Ishikawa (cell line): Measurements from ENCODE around the gene RHOV.

ENCODE experiments used
- EP300 ChIP-seq: IDR thresholded peaks from 2 replicates; pipeline ENCODE4 v1.6.1; 2012; ENCODE audit warnings: borderline replicate concordance
- TCF12 ChIP-seq: IDR thresholded peaks from 2 replicates; pipeline ENCODE4 v1.6.1; 2012; ENCODE audit warnings: low read depth
- YY1 ChIP-seq: IDR thresholded peaks from 2 replicates; pipeline ENCODE4 v1.6.1; 2012; ENCODE audit warnings: low read depth
- TF ChIP-seq, protein P1 (sequence below): IDR thresholded peaks from 2 replicates; pipeline ENCODE4 v1.6.1; 2012; ENCODE audit warnings: low read depth, mild to moderate bottlenecking
- TF ChIP-seq, protein P2 (sequence below): IDR thresholded peaks from 2 replicates; pipeline ENCODE4 v1.6.1; 2012

DNA sequence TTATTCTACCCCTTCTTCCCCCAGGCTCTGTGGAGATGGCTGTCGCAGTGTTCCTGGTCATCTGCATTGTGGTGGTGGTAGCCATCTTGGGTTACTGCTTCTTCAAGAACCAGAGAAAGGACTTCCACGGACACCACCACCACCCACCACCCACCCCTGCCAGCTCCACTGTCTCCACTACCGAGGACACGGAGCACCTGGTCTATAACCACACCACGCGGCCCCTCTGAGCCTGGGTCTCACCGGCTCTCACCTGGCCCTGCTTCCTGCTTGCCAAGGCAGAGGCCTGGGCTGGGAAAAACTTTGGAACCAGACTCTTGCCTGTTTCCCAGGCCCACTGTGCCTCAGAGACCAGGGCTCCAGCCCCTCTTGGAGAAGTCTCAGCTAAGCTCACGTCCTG lies 17.3 kb downstream of the RHOV start:
- TF ChIP-seq, protein P1, sequence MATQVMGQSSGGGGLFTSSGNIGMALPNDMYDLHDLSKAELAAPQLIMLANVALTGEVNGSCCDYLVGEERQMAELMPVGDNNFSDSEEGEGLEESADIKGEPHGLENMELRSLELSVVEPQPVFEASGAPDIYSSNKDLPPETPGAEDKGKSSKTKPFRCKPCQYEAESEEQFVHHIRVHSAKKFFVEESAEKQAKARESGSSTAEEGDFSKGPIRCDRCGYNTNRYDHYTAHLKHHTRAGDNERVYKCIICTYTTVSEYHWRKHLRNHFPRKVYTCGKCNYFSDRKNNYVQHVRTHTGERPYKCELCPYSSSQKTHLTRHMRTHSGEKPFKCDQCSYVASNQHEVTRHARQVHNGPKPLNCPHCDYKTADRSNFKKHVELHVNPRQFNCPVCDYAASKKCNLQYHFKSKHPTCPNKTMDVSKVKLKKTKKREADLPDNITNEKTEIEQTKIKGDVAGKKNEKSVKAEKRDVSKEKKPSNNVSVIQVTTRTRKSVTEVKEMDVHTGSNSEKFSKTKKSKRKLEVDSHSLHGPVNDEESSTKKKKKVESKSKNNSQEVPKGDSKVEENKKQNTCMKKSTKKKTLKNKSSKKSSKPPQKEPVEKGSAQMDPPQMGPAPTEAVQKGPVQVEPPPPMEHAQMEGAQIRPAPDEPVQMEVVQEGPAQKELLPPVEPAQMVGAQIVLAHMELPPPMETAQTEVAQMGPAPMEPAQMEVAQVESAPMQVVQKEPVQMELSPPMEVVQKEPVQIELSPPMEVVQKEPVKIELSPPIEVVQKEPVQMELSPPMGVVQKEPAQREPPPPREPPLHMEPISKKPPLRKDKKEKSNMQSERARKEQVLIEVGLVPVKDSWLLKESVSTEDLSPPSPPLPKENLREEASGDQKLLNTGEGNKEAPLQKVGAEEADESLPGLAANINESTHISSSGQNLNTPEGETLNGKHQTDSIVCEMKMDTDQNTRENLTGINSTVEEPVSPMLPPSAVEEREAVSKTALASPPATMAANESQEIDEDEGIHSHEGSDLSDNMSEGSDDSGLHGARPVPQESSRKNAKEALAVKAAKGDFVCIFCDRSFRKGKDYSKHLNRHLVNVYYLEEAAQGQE, result no peak
- TF ChIP-seq YY1 (no peak), EP300 (no peak), TCF12 (no peak)
- TF ChIP-seq, protein P2, sequence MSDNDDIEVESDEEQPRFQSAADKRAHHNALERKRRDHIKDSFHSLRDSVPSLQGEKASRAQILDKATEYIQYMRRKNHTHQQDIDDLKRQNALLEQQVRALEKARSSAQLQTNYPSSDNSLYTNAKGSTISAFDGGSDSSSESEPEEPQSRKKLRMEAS, result no peak
